ENCODE measurements around the gene AP3B1.

DNA sequence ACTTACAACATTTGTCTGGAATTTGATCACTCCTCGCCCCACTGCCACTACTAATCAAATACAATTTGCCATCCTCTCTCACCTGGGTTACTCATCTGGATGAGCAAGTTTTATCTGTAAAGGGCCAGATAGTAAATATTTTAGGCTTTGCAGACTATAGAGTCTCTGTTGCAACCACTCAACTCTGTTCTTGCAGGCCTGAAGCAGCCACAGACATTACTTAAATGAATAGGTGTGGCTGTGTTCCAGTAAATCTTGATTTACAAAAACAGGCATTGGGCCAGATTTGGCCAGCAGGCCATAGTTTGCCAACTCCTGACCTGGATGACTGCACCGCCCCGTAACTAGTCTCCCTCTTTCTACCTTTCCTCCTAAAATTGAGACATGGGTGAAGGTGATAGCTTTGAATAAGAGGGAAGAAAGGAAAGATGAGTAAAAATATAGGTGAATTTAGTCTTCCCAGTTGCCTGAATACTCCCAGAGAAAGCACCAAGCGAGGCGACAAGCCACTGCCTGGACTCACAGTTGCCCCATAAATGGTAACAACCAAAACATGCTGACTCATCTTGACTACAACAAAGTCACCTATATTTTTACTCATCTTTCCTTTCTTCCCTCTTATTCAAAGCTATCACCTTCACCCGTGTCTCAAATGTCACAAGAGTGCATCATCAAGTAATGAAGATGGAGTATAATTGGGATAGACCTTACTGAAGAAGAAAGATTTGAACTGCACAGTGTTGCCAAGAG lies 33.4 kb upstream of the AP3B1 start:
- TF ChIP-seq EZH2 (IDR thresholded peaks at IDR 0.05; ENCODE audit: low read length, missing control alignments): no peak
- TF ChIP-seq, protein P1, sequence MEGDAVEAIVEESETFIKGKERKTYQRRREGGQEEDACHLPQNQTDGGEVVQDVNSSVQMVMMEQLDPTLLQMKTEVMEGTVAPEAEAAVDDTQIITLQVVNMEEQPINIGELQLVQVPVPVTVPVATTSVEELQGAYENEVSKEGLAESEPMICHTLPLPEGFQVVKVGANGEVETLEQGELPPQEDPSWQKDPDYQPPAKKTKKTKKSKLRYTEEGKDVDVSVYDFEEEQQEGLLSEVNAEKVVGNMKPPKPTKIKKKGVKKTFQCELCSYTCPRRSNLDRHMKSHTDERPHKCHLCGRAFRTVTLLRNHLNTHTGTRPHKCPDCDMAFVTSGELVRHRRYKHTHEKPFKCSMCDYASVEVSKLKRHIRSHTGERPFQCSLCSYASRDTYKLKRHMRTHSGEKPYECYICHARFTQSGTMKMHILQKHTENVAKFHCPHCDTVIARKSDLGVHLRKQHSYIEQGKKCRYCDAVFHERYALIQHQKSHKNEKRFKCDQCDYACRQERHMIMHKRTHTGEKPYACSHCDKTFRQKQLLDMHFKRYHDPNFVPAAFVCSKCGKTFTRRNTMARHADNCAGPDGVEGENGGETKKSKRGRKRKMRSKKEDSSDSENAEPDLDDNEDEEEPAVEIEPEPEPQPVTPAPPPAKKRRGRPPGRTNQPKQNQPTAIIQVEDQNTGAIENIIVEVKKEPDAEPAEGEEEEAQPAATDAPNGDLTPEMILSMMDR (conservative IDR thresholded peaks at IDR 0.05 in 1 of 2, IDR thresholded peaks at IDR 0.05 in 1 of 2; ENCODE audit: low read depth in 1 of 2, low read length in 2 of 2): no peak

Measured in fibroblast of lung (primary cell).